Inferior parietal cortex (tissue), 1 donor: ENCODE data around the gene OR51L1.

ENCODE experiments used
- DNase-seq: peaks from one replicate; pipeline ENCODE4 v3.0.0-alpha.2; 2016; ENCODE audit errors: extremely low spot score

OR51L1 gene

DNA sequence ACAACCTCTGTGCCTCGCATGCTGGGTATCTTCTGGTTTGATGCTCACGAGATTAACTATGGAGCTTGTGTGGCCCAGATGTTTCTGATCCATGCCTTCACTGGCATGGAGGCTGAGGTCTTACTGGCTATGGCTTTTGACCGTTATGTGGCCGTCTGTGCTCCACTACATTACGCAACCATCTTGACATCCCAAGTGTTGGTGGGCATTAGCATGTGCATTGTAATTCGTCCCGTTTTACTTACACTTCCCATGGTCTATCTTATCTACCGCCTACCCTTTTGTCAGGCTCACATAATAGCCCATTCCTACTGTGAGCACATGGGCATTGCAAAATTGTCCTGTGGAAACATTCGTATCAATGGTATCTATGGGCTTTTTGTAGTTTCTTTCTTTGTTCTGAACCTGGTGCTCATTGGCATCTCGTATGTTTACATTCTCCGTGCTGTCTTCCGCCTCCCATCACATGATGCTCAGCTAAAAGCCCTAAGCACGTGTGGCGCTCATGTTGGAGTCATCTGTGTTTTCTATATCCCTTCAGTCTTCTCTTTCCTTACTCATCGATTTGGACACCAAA lies 52.2 kb downstream of the OR51L1 start:
- DNase-seq: no peak
